Mucosa of rectum (tissue), 2 donors: Measurements from ENCODE around the gene C6orf15.
"Not testable (repeated sequence)": the region's sequence is repeated elsewhere in the genome, so short reads cannot be mapped to it uniquely, and the experiment has no call there.

Experiments
- H3K27ac ChIP-seq, 2 donors: one replicate each; pipeline ENCODE4 v1.7.0; 2013; ENCODE audit warnings: inconsistent platforms in 2 of 2, low read depth in 2 of 2, low read length in 2 of 2
- H3K27me3 ChIP-seq, 2 donors: one replicate each; pipeline ENCODE4 v1.7.0; 2013; ENCODE audit warnings: low read length in 2 of 2; ENCODE audit not compliant: control insufficient read depth in 2 of 2, insufficient read depth in 2 of 2
- H3K36me3 ChIP-seq, 2 donors: one replicate each; pipeline ENCODE4 v1.7.0; 2013; ENCODE audit warnings: low read length in 2 of 2; ENCODE audit not compliant: control insufficient read depth in 2 of 2, insufficient read depth in 2 of 2
- H3K4me1 ChIP-seq, 2 donors: one replicate each; pipeline ENCODE4 v1.7.0; 2013; ENCODE audit warnings: low read length in 2 of 2, mild to moderate bottlenecking in 1 of 2; ENCODE audit not compliant: control insufficient read depth in 2 of 2, insufficient read depth in 2 of 2
- H3K4me3 ChIP-seq, 2 donors: one replicate each; pipeline ENCODE4 v1.7.0; 2013; ENCODE audit warnings: low read length in 2 of 2
- H3K9ac ChIP-seq, 2 donors: one replicate each; pipeline ENCODE4 v1.7.0; 2013; ENCODE audit warnings: low read length in 2 of 2, low read depth in 1 of 2, mild to moderate bottlenecking in 1 of 2
- H3K9me3 ChIP-seq, 2 donors: one replicate each; pipeline ENCODE4 v1.7.0; 2013; ENCODE audit warnings: low read length in 2 of 2; ENCODE audit not compliant: control insufficient read depth in 2 of 2
- donor health status: healthy.
- donor health status: Normal muscosa, but diverticular disease.

C6orf15 gene

GRCh38 chr6:31075528-31075927 is 36.8 kb downstream of the C6orf15 start:
- H3K36me3 ChIP-seq = no peaks in the 10 kb centered on the region
- H3K9ac ChIP-seq = no peak overlapping the region
- H3K27ac ChIP-seq = no peak overlapping the region
- no peaks in the 10 kb centered on the region for H3K9me3 ChIP-seq
- peaks cover 0 to 4% of the 10 kb centered on the region in 2 donors for H3K27me3 ChIP-seq
- H3K4me3 ChIP-seq = no peak overlapping the region
- H3K4me1 ChIP-seq = peaks cover 0 to 3% of the 10 kb centered on the region in 2 donors

GRCh38 chr6:31074401-31074800 is 38.0 kb downstream of the C6orf15 start:
- H3K27me3 ChIP-seq = peaks cover 0 to 4% of the 10 kb centered on the region in 2 donors
- no peaks in the 10 kb centered on the region for H3K36me3 ChIP-seq

GRCh38 chr6:31070711-31071197 is 41.6 kb downstream of the C6orf15 start:
- no peaks in the 10 kb centered on the region for H3K4me1 ChIP-seq
- no peaks in the 10 kb centered on the region for H3K36me3 ChIP-seq
- no peak overlapping the region for H3K9ac ChIP-seq
- no peaks in the 10 kb centered on the region for H3K27me3 ChIP-seq
- no peak overlapping the region for H3K27ac ChIP-seq
- H3K4me3 ChIP-seq = no peak overlapping the region
- no peaks in the 10 kb centered on the region for H3K9me3 ChIP-seq

More at GRCh38 chr6:31074401-31074800, 38.0 kb downstream of the C6orf15 start:
- Histone ChIP-seq H3K9me3 (no peaks in the 10 kb centered on the region), H3K9ac (no peak overlapping the region), H3K27ac (no peak overlapping the region), H3K4me1 (peaks cover 0 to under 1% of the 10 kb centered on the region in 2 donors), H3K4me3 (no peak overlapping the region)

- Histone ChIP-seq H3K36me3 (no peaks in the 10 kb centered on the region), H3K4me1 (no peaks in the 10 kb centered on the region), H3K27ac (no peak overlapping the region), H3K9me3 (no peaks in the 10 kb centered on the region), H3K27me3 (no peaks in the 10 kb centered on the region), H3K4me3 (no peak overlapping the region), H3K9ac (no peak overlapping the region)
Measured at GRCh38 chr6:31068669-31069340, 43.6 kb downstream of the C6orf15 start.

GRCh38 chr6:31067891-31068668 is 44.3 kb downstream of the C6orf15 start:
- not testable (repeated sequence) for H3K9ac ChIP-seq, H3K27me3 ChIP-seq, H3K27ac ChIP-seq, H3K4me1 ChIP-seq, H3K4me3 ChIP-seq, H3K9me3 ChIP-seq, H3K36me3 ChIP-seq

GRCh38 chr6:31067028-31067427 is 45.3 kb downstream of the C6orf15 start:
- not testable (repeated sequence) for H3K9ac ChIP-seq, H3K4me3 ChIP-seq, H3K9me3 ChIP-seq, H3K36me3 ChIP-seq, H3K27me3 ChIP-seq, H3K4me1 ChIP-seq, H3K27ac ChIP-seq

- peaks cover 0 to 4% of the 10 kb centered on the region in 2 donors for H3K27me3 ChIP-seq
- H3K4me3 ChIP-seq = no peak overlapping the region
- no peak overlapping the region for H3K9ac ChIP-seq
- no peaks in the 10 kb centered on the region for H3K9me3 ChIP-seq
- H3K36me3 ChIP-seq = no peaks in the 10 kb centered on the region
- H3K27ac ChIP-seq = no peak overlapping the region
- H3K4me1 ChIP-seq = no peaks in the 10 kb centered on the region
Measured at GRCh38 chr6:31065556-31065955, 46.8 kb downstream of the C6orf15 start.

- H3K27ac ChIP-seq = no peak overlapping the region
- H3K9ac ChIP-seq = no peak overlapping the region
- H3K4me3 ChIP-seq = no peak overlapping the region
- H3K27me3 ChIP-seq = peaks cover 0 to 4% of the 10 kb centered on the region in 2 donors
- H3K4me1 ChIP-seq = no peaks in the 10 kb centered on the region
- H3K36me3 ChIP-seq = no peaks in the 10 kb centered on the region
- H3K9me3 ChIP-seq = no peaks in the 10 kb centered on the region
Measured at GRCh38 chr6:31063906-31064435, 48.4 kb downstream of the C6orf15 start.
